ENCODE measurements around the gene COLGALT1. TPM values are rescaled to one million over a fixed set of nuclear protein-coding genes. Genes with fewer than 3 reads are reported as not detected.

The COLGALT1 gene
- total and polyA plus RNA-seq, 9 of the 15 experiments (the other 6 are each of a cell fraction or from before 2014, with no cell fraction given): 4.9 to 119 (median 82.6) TPM

DNA sequence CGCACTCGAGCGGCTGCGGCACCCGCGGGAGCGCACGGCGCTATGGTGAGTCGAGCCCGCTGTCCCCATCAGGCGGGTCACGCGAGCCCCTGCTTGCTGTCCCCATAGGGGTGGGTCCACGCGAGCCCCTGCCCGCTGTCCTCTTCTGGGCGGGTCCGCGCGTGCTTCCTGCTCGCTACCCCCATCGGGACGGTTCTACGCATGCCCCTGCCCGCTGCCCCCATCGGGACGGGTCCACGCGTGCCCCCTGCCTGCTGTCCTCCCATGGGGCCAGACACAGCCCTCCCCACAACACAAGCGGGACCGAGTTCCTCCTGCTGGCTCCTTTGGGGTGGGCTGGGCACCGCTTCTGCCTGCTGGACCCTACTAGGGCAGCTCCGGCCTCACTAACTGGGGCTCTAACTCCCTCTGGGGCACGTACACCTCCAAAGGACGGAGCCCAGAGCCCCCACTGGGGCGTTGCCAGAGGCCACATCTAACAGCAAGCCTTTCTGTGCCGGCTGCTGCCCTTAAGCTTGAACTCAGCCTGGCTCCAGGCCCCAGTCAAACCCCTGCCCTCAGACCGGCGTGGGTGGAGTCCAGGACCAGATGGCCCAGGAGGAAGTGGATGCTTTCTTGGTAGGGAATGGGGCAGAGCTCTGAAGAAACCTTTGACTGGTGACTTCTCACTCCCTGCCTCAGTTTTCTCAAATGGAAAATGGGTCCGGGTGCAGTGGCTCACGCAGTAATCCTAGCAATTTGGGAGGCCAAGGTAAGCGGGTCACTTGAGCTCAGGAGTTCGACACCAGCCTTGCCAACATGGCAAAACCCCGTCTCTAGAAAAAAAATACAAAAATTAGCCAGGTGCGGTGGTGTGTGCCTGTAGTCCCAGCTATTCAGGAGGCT lies 722 bp downstream of the COLGALT1 start:
- Histone ChIP-seq H3K27me3 (ENCODE audit: control insufficient read depth in 2 of 2, insufficient read depth in 2 of 2, low read length in 2 of 2) (no peaks in the 10 kb centered on the region), H3K9me3 (replicated peaks; ENCODE audit: control insufficient read depth, insufficient read depth, low read depth, low read length) (no peaks in the 10 kb centered on the region), H4K20me1 (replicated peaks; ENCODE audit: control insufficient read depth, insufficient read depth, low read length) (no peaks in the 10 kb centered on the region), H2AFZ (ENCODE audit: low read depth, low read length) (peak overlapping the region; percentile 60), H3K79me2 (ENCODE audit: control insufficient read depth, insufficient read depth, low read length) (peaks cover 33% of the 10 kb centered on the region), H3K9ac (ENCODE audit: insufficient read depth in 1 of 2, low read depth in 2 of 2, low read length in 2 of 2) (peak overlapping the region; percentile 86 to 96), H3K27ac (ENCODE audit: extremely low read depth, low read depth, low read length) (peak overlapping the region; percentile 92), H3K9me1 (ENCODE audit: control insufficient read depth, insufficient read depth, low read length) (no peaks in the 10 kb centered on the region), H3K36me3 (ENCODE audit: control insufficient read depth, insufficient read depth, low read length) (peaks cover 34% of the 10 kb centered on the region), H3K4me2 (ENCODE audit: insufficient read depth, low read length) (peak overlapping the region; percentile 88), H3K4me1 (replicated peaks in 1 of 2; ENCODE audit: control insufficient read depth in 2 of 2, insufficient read depth in 2 of 2, low read length in 2 of 2) (peaks cover 10 to 38% of the 10 kb centered on the region in 2 experiments; a peak in 4 of 5 replicates), H3K4me3 (peak overlapping the region; percentile 74)
- in situ Hi-C loops (cut with MboI): no loop called here
- CTCF ChIA-PET (ENCODE audit: low intra/inter-chr PET ratio): no interaction called here
- POLR2A ChIA-PET: interaction anchor here (0.6 to 2.4 kb wide), 6 partner anchors 11 to 55 kb away, joined by 3 to 8 read pairs (median 3); no protein-coding TSS in a partner anchor
- BruUV-seq (replicated peaks): no TSS peak
- peak; percentile 71 for ATAC-seq
- under 1% methylated on average over 39 of the region's 46 CpGs for WGBS (ENCODE audit: insufficient coverage, low coverage, missing lambda C conversion rate)
- peak; percentile 83 for FAIRE-seq
- peak; percentile 47 to 78 (median 61) for DNase-seq (ENCODE audit: extremely low read depth in 1 of 4, low spot score in 3 of 4)
- intact Hi-C loops (cut with micrococcal nuclease): no loop called here
- TF ChIP-seq EHMT2 (IDR thresholded peaks at IDR 0.05) (no peak), ZNF12 (CRISPR knock-in tag; IDR thresholded peaks at IDR 0.05) (0 out of 2 replicates have a peak, but pooled peaks have one; percentile 60), ZBTB7A (IDR thresholded peaks at IDR 0.05; ENCODE audit: borderline replicate concordance, control insufficient read depth, low read depth, low read length) (no peak), HNRNPH1 (optimal IDR thresholded peaks at IDR 0.05; ENCODE audit: low read depth, low read length) (no peak), ETV1 (tag; conservative IDR thresholded peaks at IDR 0.05; ENCODE audit: low read depth) (no peak), ZNF584 (CRISPR knock-in tag; IDR thresholded peaks at IDR 0.05; ENCODE audit: low read depth) (no peak), DEAF1 (CRISPR knock-in tag; IDR thresholded peaks at IDR 0.05) (no peak), ZNF143 (CRISPR knock-in tag; IDR thresholded peaks at IDR 0.05) (no peak), POLR3A (IDR thresholded peaks at IDR 0.05; ENCODE audit: borderline replicate concordance, extremely low read depth, insufficient read depth, insufficient read length) (no peak), STAT5A (IDR thresholded peaks at IDR 0.05; ENCODE audit: borderline replicate concordance, low read length) (no peak), BRD9 (IDR thresholded peaks at IDR 0.05; ENCODE audit: low read depth, partially characterized antibody) (no peak), SRSF3 (IDR thresholded peaks at IDR 0.05; ENCODE audit: insufficient read depth, low read length) (no peak), HOMEZ (CRISPR knock-in tag; IDR thresholded peaks at IDR 0.05) (no peak), ZZZ3 (IDR thresholded peaks at IDR 0.05) (no peak), ZNF551 (CRISPR knock-in tag; IDR thresholded peaks at IDR 0.05) (no peak)
- TF ChIP-seq, protein P1, sequence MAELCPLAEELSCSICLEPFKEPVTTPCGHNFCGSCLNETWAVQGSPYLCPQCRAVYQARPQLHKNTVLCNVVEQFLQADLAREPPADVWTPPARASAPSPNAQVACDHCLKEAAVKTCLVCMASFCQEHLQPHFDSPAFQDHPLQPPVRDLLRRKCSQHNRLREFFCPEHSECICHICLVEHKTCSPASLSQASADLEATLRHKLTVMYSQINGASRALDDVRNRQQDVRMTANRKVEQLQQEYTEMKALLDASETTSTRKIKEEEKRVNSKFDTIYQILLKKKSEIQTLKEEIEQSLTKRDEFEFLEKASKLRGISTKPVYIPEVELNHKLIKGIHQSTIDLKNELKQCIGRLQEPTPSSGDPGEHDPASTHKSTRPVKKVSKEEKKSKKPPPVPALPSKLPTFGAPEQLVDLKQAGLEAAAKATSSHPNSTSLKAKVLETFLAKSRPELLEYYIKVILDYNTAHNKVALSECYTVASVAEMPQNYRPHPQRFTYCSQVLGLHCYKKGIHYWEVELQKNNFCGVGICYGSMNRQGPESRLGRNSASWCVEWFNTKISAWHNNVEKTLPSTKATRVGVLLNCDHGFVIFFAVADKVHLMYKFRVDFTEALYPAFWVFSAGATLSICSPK (IDR thresholded peaks at IDR 0.05; ENCODE audit: borderline replicate concordance): no peak

All from K562 (cell line).